ENCODE measurements around the gene SORCS2.

Gene SORCS2

DNA sequence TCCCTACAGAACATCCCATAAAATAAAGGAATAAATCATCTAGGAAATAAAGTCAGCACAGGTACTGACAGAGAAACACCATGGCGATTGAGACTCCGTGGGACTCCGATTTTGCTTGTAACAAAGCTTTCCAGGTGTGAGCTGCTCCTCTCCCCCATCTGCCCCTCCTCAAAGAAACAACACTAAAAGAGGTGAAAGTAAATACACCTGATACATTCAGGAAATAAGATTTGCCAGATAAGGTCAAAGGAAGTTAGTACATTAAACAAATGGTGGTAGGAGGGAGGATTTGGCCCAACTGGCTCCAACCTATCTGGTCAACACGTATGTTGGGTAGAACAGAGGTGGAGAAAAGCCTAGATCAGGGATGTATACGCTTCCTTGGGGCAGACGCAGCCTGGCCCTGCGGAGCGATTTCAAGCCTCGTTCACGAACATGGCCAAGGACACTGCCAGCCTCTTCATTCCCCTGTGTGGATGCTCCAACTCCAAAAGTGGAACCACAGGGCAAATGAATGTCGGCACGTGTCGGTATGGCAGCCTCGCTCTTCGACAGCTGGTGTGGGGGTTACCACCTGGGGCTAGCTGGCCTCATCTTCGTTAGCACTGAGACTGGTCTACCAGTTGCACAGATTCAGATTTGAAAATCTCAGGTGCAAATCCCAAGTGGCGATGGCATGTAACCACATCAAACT lies 584.8 kb downstream of the SORCS2 start:
- DNase-seq = no peak

DNA sequence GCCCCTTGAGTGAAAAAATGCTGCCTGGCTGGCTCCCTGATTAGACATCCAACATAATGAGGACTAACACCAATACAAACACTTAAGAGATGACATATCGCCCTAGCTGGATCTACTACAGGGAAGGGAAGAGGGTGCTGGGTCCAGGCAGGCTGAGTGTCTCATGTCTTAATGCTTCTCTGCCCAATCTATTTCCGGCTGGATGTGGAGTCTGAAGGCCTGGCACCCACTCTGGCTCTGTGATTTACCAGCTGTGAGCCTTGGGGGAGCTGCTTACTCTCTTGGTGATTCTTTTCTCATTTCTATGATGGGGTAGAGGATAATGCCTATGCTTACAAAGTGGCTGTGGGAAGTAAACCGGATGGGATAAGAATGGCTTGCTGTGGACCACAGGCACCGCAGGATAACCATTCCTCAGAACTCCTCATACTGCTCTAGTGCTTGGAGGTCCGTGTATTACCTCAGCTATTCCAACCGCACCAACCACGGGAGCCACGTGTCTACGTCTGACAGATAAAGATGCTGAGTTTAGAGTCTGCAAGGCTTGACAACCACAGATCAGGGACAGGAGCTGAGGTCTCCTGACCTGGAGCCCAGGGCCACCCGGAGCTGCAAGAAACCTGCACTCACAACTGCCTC lies 585.7 kb downstream of the SORCS2 start:
- no peak for DNase-seq

DNA sequence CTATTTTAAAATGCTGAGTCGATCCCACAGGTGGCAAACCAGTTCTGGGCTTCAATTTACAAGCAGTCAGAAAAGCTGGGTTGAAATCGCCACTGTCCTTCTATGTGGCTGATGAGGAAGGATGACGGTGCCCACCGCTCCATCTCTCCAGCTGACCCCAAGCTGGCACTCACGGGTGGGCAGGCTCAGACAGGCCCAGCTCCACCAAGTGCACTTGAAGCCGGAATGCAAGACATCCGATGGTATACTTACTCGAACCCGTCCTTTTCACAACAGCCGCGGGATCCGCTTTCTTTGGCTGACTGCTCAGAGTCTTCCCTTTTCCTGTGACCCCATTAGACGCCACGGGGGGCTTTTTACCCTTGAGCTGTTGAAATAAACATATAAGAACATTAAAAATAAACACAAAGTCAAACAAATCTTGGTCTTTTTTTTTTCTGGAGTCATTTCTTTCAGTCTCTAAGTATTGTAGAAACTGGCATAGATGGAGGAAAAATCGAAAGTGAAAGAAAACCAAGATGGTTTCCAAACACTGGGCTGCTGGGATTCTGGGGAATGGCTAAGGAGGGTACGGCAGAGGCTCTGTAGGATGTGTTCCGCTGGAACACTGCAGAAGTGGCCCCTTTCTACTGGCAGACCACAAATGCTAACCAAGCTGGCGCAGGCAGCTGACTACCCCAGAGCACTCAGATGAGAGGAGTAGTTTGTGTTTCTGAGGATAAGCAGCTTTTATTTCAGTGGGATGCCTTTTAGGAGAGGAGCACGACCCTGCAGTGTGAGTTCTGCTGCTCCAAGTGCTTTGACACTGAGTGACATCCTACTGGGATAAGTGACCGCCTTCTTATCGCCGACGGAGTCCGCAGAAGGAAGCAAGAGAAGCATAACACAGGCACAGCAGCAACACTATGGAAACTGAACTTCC lies 586.4 kb downstream of the SORCS2 start:
- DNase-seq = no peak

DNA sequence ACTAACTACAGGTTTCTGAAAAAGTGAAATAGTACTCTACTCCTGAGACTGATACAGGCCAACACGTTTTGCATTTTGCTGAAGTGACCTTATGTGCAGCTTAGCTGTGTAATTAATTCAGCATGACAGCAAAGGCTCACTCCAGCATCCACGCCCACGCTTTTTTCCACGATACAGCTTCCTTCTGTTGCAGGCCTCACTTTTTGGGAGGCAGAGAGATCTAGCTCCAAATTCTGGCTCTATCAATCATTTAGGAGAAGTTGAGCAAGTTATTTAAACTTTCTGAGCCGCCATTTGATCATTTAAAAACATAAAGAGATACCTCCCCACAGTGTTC lies 587.1 kb downstream of the SORCS2 start:
- DNase-seq = peak; percentile 53

DNA sequence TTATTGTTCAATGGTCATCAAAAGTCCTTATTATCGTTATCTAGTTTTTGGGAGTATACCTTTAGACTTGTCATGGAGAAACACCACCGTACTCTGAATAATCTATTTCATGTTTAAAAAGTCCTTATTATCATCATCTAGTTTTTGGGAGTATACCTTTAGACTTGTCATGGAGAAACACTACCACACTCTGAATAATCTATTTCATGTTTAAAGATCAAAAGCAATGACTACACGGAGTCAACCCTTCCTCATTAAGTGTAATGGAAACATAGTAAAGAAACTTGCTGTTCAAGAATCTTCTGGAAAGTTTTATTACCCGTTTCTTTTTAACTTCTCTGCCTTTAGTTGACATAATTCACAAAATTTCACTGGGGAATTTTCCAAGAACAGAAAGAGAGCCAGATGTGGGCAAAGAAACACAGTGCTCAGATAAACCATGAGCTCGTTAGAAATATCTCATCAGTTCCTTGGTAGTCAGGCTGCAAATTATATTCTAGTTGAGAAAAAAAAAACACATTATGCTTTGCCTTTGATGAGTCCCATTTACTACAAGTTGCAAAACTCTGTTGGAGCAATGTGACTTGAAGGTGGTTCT lies 588.5 kb downstream of the SORCS2 start:
- DNase-seq = no peak

DNA sequence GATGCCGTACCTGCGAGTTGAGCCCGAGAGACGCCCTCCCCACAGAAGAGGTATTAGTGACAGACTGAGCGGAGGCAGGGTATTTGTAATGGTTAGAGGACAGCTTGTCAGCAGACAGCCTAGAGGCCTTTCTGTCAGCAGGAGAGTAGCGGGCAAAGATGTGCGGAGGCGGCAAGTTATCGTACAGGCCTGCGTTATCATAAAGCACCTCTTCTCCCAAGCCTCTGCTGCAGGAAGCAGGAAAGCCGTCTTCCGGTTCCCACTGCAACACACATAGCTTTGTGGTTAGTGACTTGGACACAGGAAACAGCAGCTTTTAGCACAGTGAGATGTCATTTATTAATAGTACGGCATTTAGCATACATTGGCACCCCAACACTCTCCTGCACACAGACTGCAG lies 589.0 kb downstream of the SORCS2 start:
- DNase-seq = peak; percentile 81

DNA sequence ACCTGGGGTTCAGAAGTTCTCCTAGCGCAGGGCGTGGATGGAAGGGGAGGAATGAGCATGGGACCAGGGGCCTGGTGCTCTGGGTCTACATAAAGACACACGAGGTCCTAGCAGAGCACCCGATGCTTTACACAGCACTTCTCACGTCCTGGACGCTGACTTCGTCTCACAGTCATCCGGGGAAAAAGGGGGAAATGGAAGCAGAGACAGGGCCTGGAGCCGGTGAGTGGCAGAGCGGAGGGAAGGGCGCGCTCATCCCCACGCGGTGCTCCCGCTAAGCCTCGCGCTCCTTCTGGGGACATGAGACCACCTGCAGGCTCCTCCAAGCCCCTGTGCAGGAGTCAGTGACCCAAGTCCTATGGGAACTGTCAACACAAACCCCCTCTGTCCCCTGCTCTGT lies 589.7 kb downstream of the SORCS2 start:
- no peak for DNase-seq

DNA sequence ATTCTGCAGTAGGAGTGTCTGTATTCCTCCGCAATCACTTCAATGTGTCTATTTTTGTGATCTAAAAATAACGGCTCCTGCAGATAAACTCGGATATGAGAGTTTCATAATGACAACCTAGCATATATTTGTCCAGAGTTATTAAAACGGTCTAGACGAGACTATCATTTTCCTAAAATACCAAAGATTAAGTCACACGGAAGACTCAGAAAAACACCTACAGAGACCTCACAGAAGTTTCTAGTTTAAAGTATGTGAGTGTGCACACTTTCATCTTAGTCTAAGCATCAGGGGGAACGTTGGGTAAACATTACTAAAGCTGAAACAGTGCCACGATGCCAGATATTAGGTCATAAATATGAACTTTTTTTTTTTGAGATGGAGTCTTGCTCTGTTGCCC lies 590.4 kb downstream of the SORCS2 start:
- no peak for DNase-seq

DNA sequence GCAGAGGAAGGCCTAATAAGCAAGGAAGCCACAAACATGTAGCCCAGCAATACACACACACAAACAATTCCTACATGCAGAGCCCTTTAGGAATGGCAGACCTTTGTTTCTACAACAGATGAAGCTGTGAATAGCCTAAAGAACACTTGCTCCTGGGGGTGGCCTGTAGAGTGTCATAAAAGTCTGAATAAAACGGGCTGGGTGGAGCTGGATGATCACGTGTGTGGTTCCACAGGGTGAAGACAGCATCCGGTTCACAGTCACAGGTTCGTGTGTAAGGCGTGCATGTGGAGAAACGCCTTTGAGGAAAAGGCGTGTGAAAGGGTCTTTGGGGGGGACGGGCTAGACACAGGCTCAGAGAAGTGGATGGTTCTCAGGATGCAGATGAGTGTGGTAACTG lies 591.2 kb downstream of the SORCS2 start:
- DNase-seq = no peak

DNA sequence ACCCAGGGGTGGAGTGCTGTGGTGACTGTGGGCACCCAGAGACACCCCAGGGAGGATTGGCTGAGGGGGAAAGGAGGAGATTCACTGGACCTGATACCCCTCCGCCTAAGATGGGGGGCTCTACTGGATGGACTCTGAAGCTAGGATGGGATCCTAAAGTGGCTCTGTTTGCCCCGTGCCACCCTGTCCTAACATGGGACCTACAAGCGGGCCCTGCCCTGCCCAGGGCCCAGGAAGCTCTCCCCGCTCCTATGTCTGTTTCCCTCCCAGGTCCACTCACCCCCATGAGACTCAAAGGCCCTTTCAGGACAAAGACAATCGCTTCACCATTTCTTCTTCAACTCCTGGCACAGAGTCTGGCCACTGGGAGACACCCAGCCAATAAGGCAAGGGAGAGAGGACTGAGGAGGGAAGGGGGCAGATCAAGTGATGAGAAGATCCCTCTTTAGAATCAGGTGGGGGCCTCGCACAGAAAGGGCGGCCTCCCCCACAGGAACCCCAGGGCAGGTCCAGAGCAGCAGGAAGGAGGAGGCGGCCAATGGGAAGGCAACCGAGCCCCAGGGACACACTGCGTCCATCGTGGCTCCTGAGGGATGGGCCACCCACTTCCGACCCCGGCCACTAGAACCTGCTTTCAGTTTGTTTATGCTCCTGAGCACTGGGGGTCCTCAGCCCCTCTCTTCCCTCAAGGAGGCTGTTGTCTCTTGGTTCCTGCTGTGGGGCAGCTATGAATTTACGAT lies 592.0 kb downstream of the SORCS2 start:
- no peak for DNase-seq

DNA sequence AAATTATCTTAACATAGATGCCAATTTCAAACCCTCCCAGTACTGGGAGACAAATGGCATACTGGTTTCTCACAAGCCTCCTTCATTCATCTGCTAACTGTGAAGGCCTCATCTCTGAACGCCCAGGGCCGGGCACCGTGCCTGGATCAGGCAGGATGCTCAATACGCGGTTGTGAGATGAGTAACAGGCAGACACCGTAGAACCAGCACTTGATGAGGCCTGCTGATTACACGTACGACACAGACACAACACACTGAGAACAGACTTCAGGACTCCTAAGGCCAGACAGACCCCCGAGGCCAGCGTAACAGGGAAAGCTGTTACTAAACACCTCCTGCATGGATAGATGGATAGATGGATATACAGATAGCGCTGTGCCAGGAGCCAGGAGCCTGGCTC lies 592.7 kb downstream of the SORCS2 start:
- peak; percentile 65 for DNase-seq

DNA sequence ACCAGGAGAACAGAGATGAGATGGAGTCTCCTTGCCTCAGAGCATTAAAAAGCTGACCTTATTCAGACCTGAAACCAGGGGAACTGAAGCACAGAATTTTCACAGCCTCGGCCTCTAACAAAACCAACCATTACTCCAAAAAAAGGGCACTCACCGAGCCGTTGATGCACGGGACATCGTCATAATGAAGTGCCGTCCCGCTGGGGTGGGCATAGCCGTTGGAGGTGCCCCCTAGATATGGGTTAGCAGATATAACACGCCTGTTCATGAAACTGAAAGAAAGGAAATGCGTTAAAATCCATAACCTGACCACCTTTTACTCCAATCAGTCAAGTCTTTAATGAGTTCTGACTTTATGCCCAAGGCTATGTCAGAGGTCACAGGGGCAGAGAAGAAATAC lies 593.7 kb downstream of the SORCS2 start:
- DNase-seq = no peak

DNA sequence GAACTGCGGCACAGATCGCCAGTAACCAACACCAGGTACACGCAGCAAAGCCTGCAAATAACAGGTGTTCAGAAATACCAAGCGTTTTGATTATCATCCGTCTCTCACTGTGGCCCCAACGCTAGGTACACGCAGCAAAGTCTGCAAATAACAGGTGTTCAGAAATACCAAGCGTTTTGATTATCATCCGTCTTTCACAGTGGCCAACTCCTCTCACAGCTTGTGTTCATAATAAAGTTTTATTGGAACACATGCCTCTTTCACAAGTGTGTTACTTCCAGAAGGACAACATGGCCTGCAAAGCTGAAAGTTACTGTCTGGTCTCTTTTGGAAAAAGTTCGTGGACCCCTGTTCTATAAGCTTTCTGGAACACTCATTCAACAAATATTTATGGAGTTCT lies 594.2 kb downstream of the SORCS2 start:
- no peak for DNase-seq

DNA sequence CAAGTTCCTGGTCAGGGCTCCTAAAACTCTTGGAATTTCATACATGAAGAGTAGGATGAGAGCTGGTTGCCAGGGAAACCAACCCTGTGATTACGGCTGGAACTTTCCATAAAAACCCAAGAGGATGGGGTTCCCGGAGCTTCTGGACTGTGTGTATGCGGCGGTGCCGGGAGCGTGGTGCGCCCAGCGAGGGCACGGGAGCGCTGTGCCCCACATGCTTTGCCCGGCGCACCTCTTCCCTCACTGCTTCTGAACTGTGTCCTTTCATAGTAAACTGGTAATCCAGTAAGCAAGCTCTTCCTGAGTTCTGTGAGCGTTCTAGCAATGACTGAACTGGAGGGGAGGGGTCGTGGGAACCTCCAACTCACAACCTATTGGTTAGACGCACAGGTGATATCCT lies 594.7 kb downstream of the SORCS2 start:
- no peak for DNase-seq

DNA sequence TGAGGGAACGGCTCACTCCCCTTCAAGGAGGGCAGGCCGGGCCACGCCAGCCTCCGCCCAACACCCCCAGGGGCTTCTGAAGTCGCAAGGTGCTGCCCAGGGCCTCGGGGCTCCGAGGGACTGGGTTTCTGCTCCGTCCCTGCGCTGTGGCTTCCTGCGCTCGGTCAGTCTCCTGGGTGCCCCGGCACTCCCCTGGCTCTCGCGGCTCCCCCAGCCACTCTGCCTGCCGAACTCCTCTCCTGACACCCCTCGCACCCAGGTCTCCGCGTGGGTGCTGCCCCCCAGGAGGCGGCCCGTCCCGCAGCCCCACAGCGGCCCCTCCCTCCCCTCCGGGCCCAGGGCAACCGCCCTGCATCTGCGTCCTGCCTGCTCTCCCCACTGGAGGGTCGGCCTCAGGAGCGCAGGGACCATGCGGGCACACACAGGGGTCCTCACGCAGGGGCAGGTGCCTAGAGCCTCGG lies 595.4 kb downstream of the SORCS2 start:
- DNase-seq = no peak

DNA sequence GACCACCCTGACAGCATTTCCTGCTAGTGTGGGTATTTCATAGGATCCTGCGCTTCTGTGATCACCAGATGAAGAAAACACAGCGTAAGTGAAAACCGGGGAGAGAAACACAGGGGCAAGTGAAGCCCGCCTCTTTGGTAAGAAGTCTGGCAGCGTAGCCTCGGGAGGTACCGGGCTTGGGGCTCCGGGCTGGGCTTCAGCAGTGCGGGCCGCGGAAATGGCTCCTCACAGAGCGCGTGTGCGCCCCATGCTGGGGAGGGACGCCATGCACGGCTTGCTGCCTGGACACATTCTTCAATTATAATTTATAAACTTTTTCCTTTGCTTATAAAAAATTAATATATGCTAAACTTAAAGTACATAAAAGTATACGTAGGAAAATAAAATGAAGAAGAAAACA lies 595.9 kb downstream of the SORCS2 start:
- DNase-seq = no peak

DNA sequence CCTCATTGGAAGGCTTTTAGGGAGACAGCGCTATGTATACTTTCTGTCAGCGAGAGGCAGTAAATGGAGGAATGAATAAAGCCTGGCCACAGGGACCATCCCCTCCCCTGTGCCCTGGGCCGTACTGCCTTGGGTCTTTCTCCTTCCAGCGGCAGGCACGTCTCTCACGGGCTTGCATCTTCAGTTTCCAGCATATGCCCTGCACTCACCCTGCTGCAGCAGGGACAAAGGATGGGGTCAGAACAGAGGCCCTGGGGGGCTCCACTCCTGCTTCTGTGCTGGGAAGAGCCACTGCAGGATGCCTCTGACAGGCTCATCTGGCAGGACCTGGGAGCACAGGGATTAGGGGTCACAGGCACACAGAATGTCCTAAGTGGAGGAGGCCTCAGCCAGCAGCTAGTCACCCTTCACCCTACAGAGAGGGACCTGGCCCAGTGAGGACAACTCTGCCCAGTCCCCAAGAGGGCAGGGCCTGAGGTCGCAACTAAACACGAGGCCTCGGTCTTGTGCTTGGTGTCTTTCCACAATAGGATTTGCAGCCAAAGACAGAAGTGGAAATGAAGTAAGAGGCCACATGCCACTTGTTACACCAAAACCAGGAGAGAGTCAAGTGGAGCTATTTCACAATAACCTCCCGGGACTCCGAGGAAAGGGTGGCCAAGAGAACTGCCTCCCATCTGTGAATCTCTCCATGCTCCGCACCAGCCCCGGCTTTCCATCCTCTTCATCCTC lies 596.5 kb downstream of the SORCS2 start:
- no peak for DNase-seq

DNA sequence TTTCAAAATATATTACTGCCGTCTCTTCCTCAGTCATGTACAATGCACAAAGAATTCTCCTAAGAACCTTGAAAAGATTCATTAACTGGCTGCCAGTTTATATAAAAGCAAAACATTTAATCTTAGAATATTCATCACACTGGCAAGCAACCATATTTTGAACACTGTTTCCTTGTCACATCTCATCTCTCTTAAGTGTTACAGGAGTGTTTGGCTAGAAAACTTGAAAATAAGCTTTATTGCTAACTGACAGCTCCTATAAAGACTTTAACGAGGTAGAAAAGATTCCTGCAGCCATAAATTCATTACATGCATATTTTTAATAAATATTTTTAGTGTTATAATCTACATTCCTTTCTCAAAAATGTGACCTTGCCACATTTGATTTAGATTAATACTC lies 597.7 kb downstream of the SORCS2 start:
- no peak for DNase-seq

DNA sequence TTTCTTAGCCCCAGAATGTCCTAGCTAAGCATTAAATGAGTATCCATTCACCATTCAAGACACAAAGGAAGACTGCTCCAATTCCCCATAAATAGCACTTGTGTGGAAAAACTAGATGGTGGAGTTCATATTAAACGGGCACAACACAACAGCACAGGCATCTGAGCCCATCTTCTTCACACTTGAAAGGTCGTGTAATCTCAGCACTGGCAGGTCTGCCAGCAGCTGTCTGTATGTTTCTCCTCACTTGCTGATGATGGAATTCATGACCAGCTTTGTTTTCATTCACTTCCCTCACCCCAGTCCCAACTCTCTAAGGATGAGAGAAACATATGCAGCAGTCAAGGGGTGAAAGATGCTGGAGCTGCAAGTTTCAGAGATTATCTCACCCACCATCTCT lies 598.7 kb downstream of the SORCS2 start:
- DNase-seq = no peak

All from fibroblast of skin of right quadriceps (primary cell).